A549 (cell line): ENCODE measurements around the gene GRID2.

Experiments used
- EP300 ChIP-seq, 2 experiments: fragments of >200 bp; sonication (Bioruptor Twin); formaldehyde crosslinking; IDR thresholded peaks; 2 replicates in 1 of 2; 3 replicates in 1 of 2; pipeline ENCODE4 v1.6.1; 2016 to 2017
- MAX ChIP-seq: IDR thresholded peaks from 2 replicates; pipeline ENCODE4 v1.6.1; 2012
- TF ChIP-seq, protein P1 (sequence below): fragments of 450-650 bp; IDR thresholded peaks from 2 replicates; pipeline ENCODE4 v1.6.1; 2014; ENCODE audit warnings: antibody characterized with exemption
- TF ChIP-seq, protein P2 (sequence below): fragments of >200 bp; sonication (Bioruptor Twin); formaldehyde crosslinking; IDR thresholded peaks from 3 replicates; pipeline ENCODE4 v1.5.1; 2016

GRCh38 chr4:92461732-92462131 is 158.0 kb downstream of the GRID2 start:
- TF ChIP-seq MAX (no peak), EP300 (IDR thresholded peaks at IDR 0.05) (no peak)
- TF ChIP-seq, protein P1, sequence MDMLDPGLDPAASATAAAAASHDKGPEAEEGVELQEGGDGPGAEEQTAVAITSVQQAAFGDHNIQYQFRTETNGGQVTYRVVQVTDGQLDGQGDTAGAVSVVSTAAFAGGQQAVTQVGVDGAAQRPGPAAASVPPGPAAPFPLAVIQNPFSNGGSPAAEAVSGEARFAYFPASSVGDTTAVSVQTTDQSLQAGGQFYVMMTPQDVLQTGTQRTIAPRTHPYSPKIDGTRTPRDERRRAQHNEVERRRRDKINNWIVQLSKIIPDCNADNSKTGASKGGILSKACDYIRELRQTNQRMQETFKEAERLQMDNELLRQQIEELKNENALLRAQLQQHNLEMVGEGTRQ = no peak
- TF ChIP-seq, protein P2, sequence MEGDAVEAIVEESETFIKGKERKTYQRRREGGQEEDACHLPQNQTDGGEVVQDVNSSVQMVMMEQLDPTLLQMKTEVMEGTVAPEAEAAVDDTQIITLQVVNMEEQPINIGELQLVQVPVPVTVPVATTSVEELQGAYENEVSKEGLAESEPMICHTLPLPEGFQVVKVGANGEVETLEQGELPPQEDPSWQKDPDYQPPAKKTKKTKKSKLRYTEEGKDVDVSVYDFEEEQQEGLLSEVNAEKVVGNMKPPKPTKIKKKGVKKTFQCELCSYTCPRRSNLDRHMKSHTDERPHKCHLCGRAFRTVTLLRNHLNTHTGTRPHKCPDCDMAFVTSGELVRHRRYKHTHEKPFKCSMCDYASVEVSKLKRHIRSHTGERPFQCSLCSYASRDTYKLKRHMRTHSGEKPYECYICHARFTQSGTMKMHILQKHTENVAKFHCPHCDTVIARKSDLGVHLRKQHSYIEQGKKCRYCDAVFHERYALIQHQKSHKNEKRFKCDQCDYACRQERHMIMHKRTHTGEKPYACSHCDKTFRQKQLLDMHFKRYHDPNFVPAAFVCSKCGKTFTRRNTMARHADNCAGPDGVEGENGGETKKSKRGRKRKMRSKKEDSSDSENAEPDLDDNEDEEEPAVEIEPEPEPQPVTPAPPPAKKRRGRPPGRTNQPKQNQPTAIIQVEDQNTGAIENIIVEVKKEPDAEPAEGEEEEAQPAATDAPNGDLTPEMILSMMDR = no peak
